GM23338 (cell line): ENCODE measurements around the gene PTPRH. TPM values are rescaled to one million over a fixed set of nuclear protein-coding genes. Genes with fewer than 3 reads are reported as not detected.

ENCODE experiments used
- ATAC-seq: fragments of 200-7000 bp; cut with Tn5 transposase; 3 replicates; pipeline ENCODE4 v1.9.1; 2020
- DNase-seq: peaks from one replicate; pipeline ENCODE4 v3.0.0-alpha.2; 2015; ENCODE audit warnings: low spot score
- H2AFZ ChIP-seq: fragments of 200-600 bp; sonication (generic); 2 replicates; pipeline ENCODE4 v1.8.0; 2016; ENCODE audit warnings: antibody characterized with exemption, mild to moderate bottlenecking, moderate library complexity
- H3F3A ChIP-seq: fragments of 200-600 bp; sonication (generic); replicated peaks from 2 replicates; pipeline ENCODE4 v1.8.0; 2017; ENCODE audit warnings: antibody characterized with exemption, mixed run types, low read depth
- H3K27ac ChIP-seq: fragments of 200-600 bp; sonication (generic); 2 replicates; pipeline ENCODE4 v1.6.1; 2016; ENCODE audit warnings: low read depth
- H3K27me3 ChIP-seq: fragments of 200-600 bp; sonication (generic); 2 replicates; pipeline ENCODE4 v1.8.0; 2016; ENCODE audit warnings: mild to moderate bottlenecking, mixed run types, moderate library complexity; ENCODE audit not compliant: insufficient read depth
- H3K36me3 ChIP-seq: fragments of 200-600 bp; sonication (generic); 2 replicates; pipeline ENCODE4 v1.8.0; 2016; ENCODE audit warnings: mild to moderate bottlenecking; ENCODE audit not compliant: insufficient read depth
- H3K4me1 ChIP-seq: fragments of 200-600 bp; sonication (generic); 2 replicates; pipeline ENCODE4 v1.8.0; 2016; ENCODE audit warnings: mild to moderate bottlenecking, moderate library complexity; ENCODE audit not compliant: insufficient read depth
- H3K4me2 ChIP-seq: fragments of 200-600 bp; sonication (generic); 2 replicates; pipeline ENCODE4 v1.7.1; 2017; ENCODE audit warnings: mixed run types
- H3K4me3 ChIP-seq: fragments of 200-600 bp; sonication (generic); 2 replicates; pipeline ENCODE4 v1.6.1; 2016; ENCODE audit warnings: mixed run types
- H3K79me2 ChIP-seq: fragments of 200-600 bp; sonication (generic); replicated peaks from 2 replicates; pipeline ENCODE4 v1.8.0; 2017; ENCODE audit warnings: mild to moderate bottlenecking; ENCODE audit not compliant: insufficient read depth
- H3K9me2 ChIP-seq: fragments of 200-600 bp; sonication (generic); 2 replicates; pipeline ENCODE4 v1.8.0; 2017; ENCODE audit not compliant: insufficient read depth
- H4K20me1 ChIP-seq: fragments of 200-600 bp; sonication (generic); replicated peaks from 2 replicates; pipeline ENCODE4 v1.8.0; 2017; ENCODE audit warnings: mild to moderate bottlenecking; ENCODE audit not compliant: insufficient read depth
- H3K27ac Mint-ChIP-seq: 2 replicates; pipeline ENCODE4 v1.8.0; 2020; ENCODE audit warnings: inconsistent platforms, mild to moderate bottlenecking, moderate library complexity, mixed read lengths
- H3K27me3 Mint-ChIP-seq: 3 replicates; pipeline ENCODE4 v1.8.0; 2022; ENCODE audit warnings: low read depth, mild to moderate bottlenecking, moderate library complexity, mixed read lengths, inconsistent platforms; ENCODE audit not compliant: insufficient read depth, poor library complexity
- H3K36me3 Mint-ChIP-seq: 3 replicates; pipeline ENCODE4 v1.8.0; 2021; ENCODE audit warnings: low read depth, mild to moderate bottlenecking, inconsistent platforms, moderate library complexity, mixed read lengths
- H3K4me1 Mint-ChIP-seq: 3 replicates; pipeline ENCODE4 v1.8.0; 2020; ENCODE audit warnings: mild to moderate bottlenecking, inconsistent platforms, mixed read lengths
- H3K4me3 Mint-ChIP-seq: 3 replicates; pipeline ENCODE4 v1.8.0; 2021; ENCODE audit warnings: moderate library complexity, mild to moderate bottlenecking, inconsistent platforms, mixed read lengths
- H3K9me3 Mint-ChIP-seq: 3 replicates; pipeline ENCODE4 v1.8.0; 2020; ENCODE audit warnings: moderate library complexity, mild to moderate bottlenecking, inconsistent platforms, mixed read lengths
- CREB1 ChIP-seq: fragments of 250-450 bp; sonication (Bioruptor Pico); IDR thresholded peaks from 2 replicates; pipeline ENCODE4 v1.5.0; 2020; ENCODE audit warnings: low read depth, mild to moderate bottlenecking, moderate library complexity
- EZH2 ChIP-seq: fragments of 200-600 bp; sonication (generic); IDR thresholded peaks from one replicate; pipeline ENCODE4 v1.8.0; 2017; ENCODE audit warnings: antibody characterized with exemption, mild to moderate bottlenecking, low read depth; ENCODE audit not compliant: unreplicated experiment
- STAT1 ChIP-seq: IDR thresholded peaks from one replicate; pipeline ENCODE4 v1.6.1; 2016; ENCODE audit warnings: antibody characterized with exemption; ENCODE audit not compliant: unreplicated experiment
- ZNF462 ChIP-seq: fragments of 250-450 bp; sonication (Bioruptor Pico); IDR thresholded peaks from 2 replicates; pipeline ENCODE4 v1.5.0; 2020; ENCODE audit warnings: mild to moderate bottlenecking, moderate library complexity
- polyA plus RNA-seq: library from polyadenylated mRNA; unstranded; fragments of >200 nt; fragmentation: Nextera tagmentation; extraction: Ambion mirVana; gene quantifications from 2 replicates; pipeline ENCODE4 v1.2.1, GENCODE V29; 2016
- total RNA-seq: library from RNA; depleted of rRNA; stranded (reverse); fragments of >200 nt; shearing (Covaris generic); gene quantifications from 2 replicates; pipeline ENCODE4 v1.2.3, GENCODE V29; 2014
- TF ChIP-seq, protein P1 (sequence below), 2 experiments: fragments of 200-600 bp in 1 of 2; sonication (generic) in 1 of 2; conservative IDR thresholded peaks; 2 replicates each; pipeline versions ENCODE4 v1.5.1 to v1.6.1; 2016 to 2017; ENCODE audit warnings: antibody characterized with exemption in 2 of 2, low read depth in 2 of 2, mild to moderate bottlenecking in 2 of 2, moderate library complexity in 1 of 2
- TF ChIP-seq, protein P2 (sequence below): IDR thresholded peaks from one replicate; pipeline ENCODE4 v1.6.1; 2018; ENCODE audit warnings: antibody characterized with exemption; ENCODE audit not compliant: unreplicated experiment

The PTPRH gene
- total and polyA plus RNA-seq, 2 experiments from 2014 or later = 0.16 to 2.1 TPM

- TF ChIP-seq, protein P1, sequence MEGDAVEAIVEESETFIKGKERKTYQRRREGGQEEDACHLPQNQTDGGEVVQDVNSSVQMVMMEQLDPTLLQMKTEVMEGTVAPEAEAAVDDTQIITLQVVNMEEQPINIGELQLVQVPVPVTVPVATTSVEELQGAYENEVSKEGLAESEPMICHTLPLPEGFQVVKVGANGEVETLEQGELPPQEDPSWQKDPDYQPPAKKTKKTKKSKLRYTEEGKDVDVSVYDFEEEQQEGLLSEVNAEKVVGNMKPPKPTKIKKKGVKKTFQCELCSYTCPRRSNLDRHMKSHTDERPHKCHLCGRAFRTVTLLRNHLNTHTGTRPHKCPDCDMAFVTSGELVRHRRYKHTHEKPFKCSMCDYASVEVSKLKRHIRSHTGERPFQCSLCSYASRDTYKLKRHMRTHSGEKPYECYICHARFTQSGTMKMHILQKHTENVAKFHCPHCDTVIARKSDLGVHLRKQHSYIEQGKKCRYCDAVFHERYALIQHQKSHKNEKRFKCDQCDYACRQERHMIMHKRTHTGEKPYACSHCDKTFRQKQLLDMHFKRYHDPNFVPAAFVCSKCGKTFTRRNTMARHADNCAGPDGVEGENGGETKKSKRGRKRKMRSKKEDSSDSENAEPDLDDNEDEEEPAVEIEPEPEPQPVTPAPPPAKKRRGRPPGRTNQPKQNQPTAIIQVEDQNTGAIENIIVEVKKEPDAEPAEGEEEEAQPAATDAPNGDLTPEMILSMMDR (conservative IDR thresholded peaks at IDR 0.05; ENCODE audit: low read depth in 2 of 2) = no peak
- TF ChIP-seq EZH2 (no peak), ZNF462 (CRISPR knock-in tag) (no peak)
Measured at GRCh38 chr19:55173714-55174409, 35.4 kb downstream of the PTPRH start (continued).

DNA sequence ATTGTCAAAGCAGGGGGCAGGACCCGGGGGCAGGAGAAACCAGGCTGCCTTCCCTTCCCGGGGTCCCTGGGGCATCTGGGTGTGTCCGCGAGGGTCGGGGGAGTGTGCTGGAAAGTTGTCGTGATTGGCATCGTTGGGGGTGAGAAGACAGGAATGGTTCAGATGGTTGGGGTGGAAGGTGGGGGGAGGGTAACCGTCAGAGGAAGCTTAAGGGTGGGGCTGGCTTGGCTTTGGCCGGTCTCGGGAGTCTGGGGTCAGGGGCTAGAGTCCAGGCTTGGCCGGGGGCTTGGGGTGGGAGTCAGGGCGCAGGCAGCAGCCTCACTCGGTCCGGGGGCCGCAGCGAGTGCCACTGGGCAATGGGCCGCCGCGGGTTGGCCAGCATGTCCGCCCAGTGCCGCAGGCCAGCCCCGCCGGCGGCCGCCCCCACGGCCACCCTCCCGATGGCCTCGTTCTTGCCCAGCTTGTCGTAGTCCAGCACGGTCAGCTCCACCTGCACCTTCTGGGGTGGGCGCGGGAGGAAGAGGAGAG, 36.1 kb downstream of the PTPRH start:
- H3K27ac ChIP-seq = no peak overlapping the region
- H3K36me3 ChIP-seq = no peaks in the 10 kb centered on the region
- Mint-ChIP-seq H3K27ac (no peak overlapping the region), H3K4me1 (peaks cover 22% of the 10 kb centered on the region), H3K27me3 (peaks cover 33% of the 10 kb centered on the region), H3K4me3 (peak overlapping the region; percentile 77), H3K9me3 (peaks cover 6% of the 10 kb centered on the region; the same call in 2 of the 3 replicates), H3K36me3 (no peaks in the 10 kb centered on the region; the same call in 2 of the 3 replicates)
- peak overlapping the region; percentile 97 for H2AFZ ChIP-seq
- DNase-seq (no peak), ATAC-seq (peak; percentile 5; the same call in 2 of the 3 replicates)
- no peaks in the 10 kb centered on the region for H4K20me1 ChIP-seq
- 0 out of 2 replicates have a peak, but pooled peaks cover 3% of the 10 kb centered on the region for H3K9me2 ChIP-seq
- peaks cover 75% of the 10 kb centered on the region for H3K27me3 ChIP-seq
- H3K4me3 ChIP-seq = peak overlapping the region; percentile 85
- no peaks in the 10 kb centered on the region for H3K79me2 ChIP-seq
- peak overlapping the region; percentile 96 for H3K4me2 ChIP-seq
- peaks cover 9% of the 10 kb centered on the region; the same call in 1 of the 2 replicates for H3K4me1 ChIP-seq
- peaks cover 12% of the 10 kb centered on the region; the same call in 1 of the 2 replicates for H3F3A ChIP-seq
- TF ChIP-seq EZH2 (no peak), STAT1 (no peak), CREB1 (no peak)
- TF ChIP-seq, protein P2, sequence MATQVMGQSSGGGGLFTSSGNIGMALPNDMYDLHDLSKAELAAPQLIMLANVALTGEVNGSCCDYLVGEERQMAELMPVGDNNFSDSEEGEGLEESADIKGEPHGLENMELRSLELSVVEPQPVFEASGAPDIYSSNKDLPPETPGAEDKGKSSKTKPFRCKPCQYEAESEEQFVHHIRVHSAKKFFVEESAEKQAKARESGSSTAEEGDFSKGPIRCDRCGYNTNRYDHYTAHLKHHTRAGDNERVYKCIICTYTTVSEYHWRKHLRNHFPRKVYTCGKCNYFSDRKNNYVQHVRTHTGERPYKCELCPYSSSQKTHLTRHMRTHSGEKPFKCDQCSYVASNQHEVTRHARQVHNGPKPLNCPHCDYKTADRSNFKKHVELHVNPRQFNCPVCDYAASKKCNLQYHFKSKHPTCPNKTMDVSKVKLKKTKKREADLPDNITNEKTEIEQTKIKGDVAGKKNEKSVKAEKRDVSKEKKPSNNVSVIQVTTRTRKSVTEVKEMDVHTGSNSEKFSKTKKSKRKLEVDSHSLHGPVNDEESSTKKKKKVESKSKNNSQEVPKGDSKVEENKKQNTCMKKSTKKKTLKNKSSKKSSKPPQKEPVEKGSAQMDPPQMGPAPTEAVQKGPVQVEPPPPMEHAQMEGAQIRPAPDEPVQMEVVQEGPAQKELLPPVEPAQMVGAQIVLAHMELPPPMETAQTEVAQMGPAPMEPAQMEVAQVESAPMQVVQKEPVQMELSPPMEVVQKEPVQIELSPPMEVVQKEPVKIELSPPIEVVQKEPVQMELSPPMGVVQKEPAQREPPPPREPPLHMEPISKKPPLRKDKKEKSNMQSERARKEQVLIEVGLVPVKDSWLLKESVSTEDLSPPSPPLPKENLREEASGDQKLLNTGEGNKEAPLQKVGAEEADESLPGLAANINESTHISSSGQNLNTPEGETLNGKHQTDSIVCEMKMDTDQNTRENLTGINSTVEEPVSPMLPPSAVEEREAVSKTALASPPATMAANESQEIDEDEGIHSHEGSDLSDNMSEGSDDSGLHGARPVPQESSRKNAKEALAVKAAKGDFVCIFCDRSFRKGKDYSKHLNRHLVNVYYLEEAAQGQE = no peak
